LNCaP clone FGC (cell line): Measurements from ENCODE around the gene DPPA4.

Experiments
- DNase-seq: peaks from one replicate; pipeline ENCODE4 v3.0.0-alpha.2; 2011; ENCODE audit warnings: low read depth
- H3K4me3 ChIP-seq: 2 replicates; pipeline ENCODE4 v1.5.1; 2011; ENCODE audit warnings: mild to moderate bottlenecking, low read depth, low read length, control low read depth
- TF ChIP-seq, protein P1 (sequence below): IDR thresholded peaks from 2 replicates; pipeline ENCODE4 v1.5.1; 2012; ENCODE audit warnings: mild to moderate bottlenecking; ENCODE audit not compliant: control insufficient read depth, insufficient read depth; ENCODE audit errors: extremely low read depth

The DPPA4 gene

DNA sequence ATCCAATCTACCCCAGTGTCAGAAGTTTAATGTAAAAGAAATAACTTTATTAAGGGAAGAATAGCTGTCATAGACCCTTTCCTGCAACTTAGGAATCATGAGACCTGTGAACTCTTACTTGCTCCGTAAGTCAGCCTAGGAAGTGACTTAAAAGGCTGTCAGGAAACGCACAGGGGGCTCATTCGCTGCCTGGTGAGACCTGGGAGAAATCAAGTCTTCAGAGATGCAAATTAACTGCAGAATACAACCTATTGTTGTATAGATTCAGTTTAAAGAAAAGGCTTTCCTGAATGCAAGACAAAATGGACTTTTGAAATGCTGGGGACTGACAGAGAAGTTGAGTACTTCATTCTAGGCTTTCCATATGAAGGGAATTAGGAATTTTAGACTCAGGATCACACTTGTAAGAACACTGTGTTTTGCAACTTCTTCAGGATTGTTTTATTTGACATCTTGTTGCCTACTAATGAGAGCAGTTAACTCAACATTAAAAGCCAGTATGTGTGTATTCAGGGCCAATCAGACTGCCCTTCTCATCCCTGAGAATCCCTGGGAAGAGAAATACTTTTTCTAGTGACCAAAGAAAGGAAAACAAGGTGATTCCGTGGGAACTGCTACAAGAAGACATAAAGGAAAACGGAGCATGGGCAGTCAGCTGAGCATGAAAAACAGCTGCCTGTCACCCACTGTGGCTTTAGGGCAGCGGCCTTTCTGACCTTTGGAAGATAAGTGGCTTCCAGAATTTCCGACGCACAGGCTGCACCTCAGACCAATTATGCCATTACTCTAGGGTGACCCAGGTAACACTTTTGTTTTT is 18.5 kb upstream of the DPPA4 start:
- no peak for DNase-seq
- TF ChIP-seq, protein P1, sequence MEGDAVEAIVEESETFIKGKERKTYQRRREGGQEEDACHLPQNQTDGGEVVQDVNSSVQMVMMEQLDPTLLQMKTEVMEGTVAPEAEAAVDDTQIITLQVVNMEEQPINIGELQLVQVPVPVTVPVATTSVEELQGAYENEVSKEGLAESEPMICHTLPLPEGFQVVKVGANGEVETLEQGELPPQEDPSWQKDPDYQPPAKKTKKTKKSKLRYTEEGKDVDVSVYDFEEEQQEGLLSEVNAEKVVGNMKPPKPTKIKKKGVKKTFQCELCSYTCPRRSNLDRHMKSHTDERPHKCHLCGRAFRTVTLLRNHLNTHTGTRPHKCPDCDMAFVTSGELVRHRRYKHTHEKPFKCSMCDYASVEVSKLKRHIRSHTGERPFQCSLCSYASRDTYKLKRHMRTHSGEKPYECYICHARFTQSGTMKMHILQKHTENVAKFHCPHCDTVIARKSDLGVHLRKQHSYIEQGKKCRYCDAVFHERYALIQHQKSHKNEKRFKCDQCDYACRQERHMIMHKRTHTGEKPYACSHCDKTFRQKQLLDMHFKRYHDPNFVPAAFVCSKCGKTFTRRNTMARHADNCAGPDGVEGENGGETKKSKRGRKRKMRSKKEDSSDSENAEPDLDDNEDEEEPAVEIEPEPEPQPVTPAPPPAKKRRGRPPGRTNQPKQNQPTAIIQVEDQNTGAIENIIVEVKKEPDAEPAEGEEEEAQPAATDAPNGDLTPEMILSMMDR: no peak
- H3K4me3 ChIP-seq: no peak overlapping the region

DNA sequence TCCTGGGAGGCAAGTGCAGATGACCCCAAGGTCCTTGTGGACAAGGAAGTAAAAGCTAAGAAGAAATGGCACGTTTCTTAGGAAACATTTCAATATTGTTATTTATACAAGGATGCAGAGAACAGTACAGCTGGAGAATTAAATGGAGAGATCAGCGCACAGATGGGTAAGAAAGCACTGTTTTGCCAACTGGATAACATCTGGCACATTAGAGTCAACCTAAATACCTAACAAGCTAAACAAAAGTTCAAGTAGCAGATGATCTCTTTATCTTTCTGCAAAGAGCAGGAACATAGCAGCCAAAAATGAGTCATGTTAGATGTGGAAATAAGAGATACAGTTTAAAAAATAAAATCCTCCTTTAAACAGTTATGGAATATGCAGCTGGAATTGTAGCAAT is 15.7 kb upstream of the DPPA4 start:
- no peak for DNase-seq
- TF ChIP-seq, protein P1: no peak

DNA sequence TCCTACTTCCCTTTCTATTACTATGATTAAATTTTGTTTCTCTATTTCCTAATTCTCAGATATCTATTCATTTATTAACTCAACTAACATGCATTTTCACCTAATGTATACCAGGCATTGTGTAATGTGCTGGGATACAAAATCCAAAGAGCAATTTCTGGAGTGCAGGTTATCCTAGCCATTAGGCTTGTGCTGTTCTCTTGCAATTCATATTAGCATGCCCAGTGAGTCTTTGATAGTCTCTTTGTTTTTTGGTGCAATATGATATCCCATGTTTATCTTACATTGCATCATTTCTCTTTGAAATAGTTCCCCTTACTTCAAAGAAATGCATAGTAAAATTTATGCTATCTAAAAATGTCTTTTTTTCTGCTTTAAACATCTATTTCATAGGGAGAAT is 13.9 kb upstream of the DPPA4 start:
- no peak overlapping the region for H3K4me3 ChIP-seq
- DNase-seq: no peak
- TF ChIP-seq, protein P1: no peak

More for the DNA sequence above, 15.7 kb upstream of the DPPA4 start:
- no peak overlapping the region for H3K4me3 ChIP-seq

DNA sequence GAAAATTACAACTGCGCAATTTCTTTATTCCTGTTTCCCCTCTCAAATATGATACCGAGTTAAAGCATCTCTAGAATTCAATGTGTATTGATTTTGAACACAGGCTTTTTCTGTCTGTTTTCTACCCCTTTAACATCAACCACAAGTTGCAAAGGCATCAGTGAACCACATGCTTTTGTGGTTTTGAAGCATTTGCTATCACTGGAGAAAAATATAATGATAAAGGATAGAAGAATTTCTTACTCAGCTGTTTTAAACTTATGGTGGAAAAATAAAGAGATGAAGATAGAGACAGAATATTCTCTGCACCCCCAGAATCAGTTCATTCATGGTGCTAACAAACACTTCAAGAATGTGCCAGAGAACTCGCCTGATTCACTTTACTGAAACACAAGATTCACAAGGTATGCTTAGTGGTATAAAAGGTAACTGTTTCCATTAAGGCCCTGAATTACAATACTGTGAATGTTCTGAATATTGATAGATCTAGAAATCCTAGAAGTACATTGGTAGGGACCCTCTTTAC is 9.5 kb upstream of the DPPA4 start:
- no peak for DNase-seq
- TF ChIP-seq, protein P1: no peak
- H3K4me3 ChIP-seq: no peak overlapping the region

DNA sequence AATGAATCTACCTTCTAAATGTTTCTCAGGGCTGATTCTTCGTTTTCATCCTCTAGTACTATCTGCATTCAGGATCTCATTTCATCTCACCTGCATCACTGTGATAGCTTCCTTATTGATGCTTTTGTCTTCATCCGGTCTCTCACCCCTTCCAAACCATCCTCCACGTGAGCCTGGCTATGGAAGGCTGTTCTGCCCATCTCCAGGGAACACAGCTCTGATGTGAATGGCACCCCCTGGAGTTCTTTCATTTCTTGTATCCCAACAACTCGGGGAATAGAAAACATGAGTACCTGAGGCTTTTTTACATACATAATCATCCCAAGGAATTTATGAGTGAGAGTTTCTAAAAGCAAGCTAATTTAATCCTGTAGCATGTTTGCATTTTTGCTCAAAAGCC is 8.8 kb upstream of the DPPA4 start:
- no peak overlapping the region for H3K4me3 ChIP-seq
- TF ChIP-seq, protein P1: no peak
- DNase-seq: no peak

DNA sequence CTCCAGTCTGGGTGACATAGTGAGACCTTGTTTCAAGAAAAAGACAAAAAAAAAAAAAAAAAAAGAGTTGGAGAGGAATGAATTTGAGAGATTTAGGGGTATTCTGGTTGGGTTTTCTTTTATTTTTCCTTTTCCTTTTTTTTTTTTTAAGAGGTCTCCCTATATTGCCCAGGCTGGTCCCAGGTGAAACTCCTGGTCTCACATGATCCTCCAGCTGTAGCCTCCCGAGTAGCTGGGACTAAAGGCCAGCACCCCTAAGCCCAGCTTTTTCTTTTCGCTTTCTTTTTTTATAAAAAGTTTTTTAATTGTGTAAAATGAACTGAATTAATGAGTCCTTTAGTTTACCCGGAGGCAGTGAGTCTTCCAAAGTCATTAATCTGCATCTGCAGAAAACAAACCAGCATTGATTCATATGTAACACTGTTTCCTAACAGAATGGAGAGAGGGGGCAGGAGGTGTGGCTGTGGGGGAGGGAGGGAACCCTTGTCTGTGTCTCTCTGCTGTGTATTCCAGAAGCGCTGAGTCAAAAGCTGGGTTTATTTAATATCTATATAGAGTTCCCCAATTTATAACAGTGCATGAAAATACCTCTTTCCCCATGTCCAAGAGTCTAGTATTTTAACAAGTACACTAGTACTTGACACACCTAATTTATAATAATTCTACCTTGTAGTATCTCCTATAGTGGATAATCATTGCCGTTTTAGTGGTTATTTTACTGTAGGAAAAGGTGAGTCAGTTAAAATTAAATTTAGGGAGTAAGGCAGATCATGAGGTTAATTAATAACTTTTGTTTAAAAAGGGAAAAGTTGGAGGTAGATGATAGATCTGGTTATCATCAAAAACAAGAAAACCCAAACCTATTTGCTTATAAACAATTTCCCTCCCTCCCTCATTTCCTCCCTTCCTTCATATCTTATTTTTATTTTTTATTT is 2.6 kb upstream of the DPPA4 start:
- TF ChIP-seq, protein P1: no peak
- DNase-seq: no peak
- H3K4me3 ChIP-seq: no peak overlapping the region
